GM19328 (cell line): Measurements from ENCODE around the gene MAGI1.

ENCODE experiments used
- ATAC-seq: cut with Tn5 transposase; IDR thresholded peaks from one replicate; pipeline ENCODE4 v1.9.1; 2021; ENCODE audit warnings: mild to moderate bottlenecking, moderate library complexity; ENCODE audit not compliant: unreplicated experiment

Gene MAGI1

GRCh38 chr3:65975032-65975431 is 63.7 kb downstream of the MAGI1 start:
- no peak for ATAC-seq

GRCh38 chr3:65974509-65974908 is 64.2 kb downstream of the MAGI1 start:
- no peak for ATAC-seq

GRCh38 chr3:65972765-65973164 is 66.0 kb downstream of the MAGI1 start:
- ATAC-seq, result no peak

- ATAC-seq, result no peak
These were observed 67.1 kb downstream of the MAGI1 start for GRCh38 chr3:65971293-65972252.

- no peak for ATAC-seq
These were observed 69.7 kb downstream of the MAGI1 start for GRCh38 chr3:65968996-65969395.

GRCh38 chr3:65967451-65967850 is 71.3 kb downstream of the MAGI1 start:
- no peak for ATAC-seq

GRCh38 chr3:65964838-65965237 is 73.9 kb downstream of the MAGI1 start:
- ATAC-seq, result no peak

- peak; percentile 88 for ATAC-seq
These were observed 74.7 kb downstream of the MAGI1 start for GRCh38 chr3:65963787-65964677.

GRCh38 chr3:65961733-65962132 is 77.0 kb downstream of the MAGI1 start:
- no peak for ATAC-seq

- no peak for ATAC-seq
These were observed 77.6 kb downstream of the MAGI1 start for GRCh38 chr3:65961128-65961527.

- no peak for ATAC-seq
These were observed 78.6 kb downstream of the MAGI1 start for GRCh38 chr3:65960087-65960486.

- no peak for ATAC-seq
These were observed 80.5 kb downstream of the MAGI1 start for GRCh38 chr3:65958216-65958615.

GRCh38 chr3:65955792-65956477 is 82.8 kb downstream of the MAGI1 start:
- no peak for ATAC-seq

- ATAC-seq, result no peak
These were observed 84.6 kb downstream of the MAGI1 start for GRCh38 chr3:65953881-65954733.

- ATAC-seq, result no peak
These were observed 85.4 kb downstream of the MAGI1 start for GRCh38 chr3:65953301-65953812.

GRCh38 chr3:65952842-65953241 is 85.9 kb downstream of the MAGI1 start:
- ATAC-seq, result no peak

- no peak for ATAC-seq
These were observed 86.7 kb downstream of the MAGI1 start for GRCh38 chr3:65951836-65952505.

- no peak for ATAC-seq
These were observed 88.1 kb downstream of the MAGI1 start for GRCh38 chr3:65950340-65951326.
